Measurements from ENCODE around the gene FBXL17. TPM values are rescaled to one million over a fixed set of nuclear protein-coding genes. Genes with fewer than 3 reads are reported as not detected.

FBXL17 gene
- total and polyA plus RNA-seq, 2 of the 13 experiments (the other 11 are each of a cell fraction or from before 2014, with no cell fraction given) = 3.0 to 7.9 TPM

GRCh38 chr5:108174286-108174685, 207.6 kb downstream of the FBXL17 start (continued):
- TF ChIP-seq KIAA2018 (CRISPR knock-in tag; IDR thresholded peaks at IDR 0.05; ENCODE audit: borderline replicate concordance) (no peak), ZBTB40 (IDR thresholded peaks at IDR 0.05) (no peak), ZBTB40 (CRISPR knock-in tag; IDR thresholded peaks at IDR 0.05) (no peak), ZNF781 (CRISPR knock-in tag; IDR thresholded peaks at IDR 0.05; ENCODE audit: borderline replicate concordance, not compliant biosample characterization) (no peak), NFYC (CRISPR knock-in tag; IDR thresholded peaks at IDR 0.05) (no peak), HOXA7 (CRISPR knock-in tag; IDR thresholded peaks at IDR 0.05) (no peak)
